H1 (cell line): ENCODE data around the gene CA10. TPM values are rescaled to one million over a fixed set of nuclear protein-coding genes. Genes with fewer than 3 reads are reported as not detected.

ENCODE experiments used
- HDAC2 ChIP-seq, 2 experiments: fragments of 300-600 bp in 1 of 2; sonication (generic) in 1 of 2; IDR thresholded peaks; 2 replicates each; pipeline ENCODE4 v1.6.1; 2011 to 2012; ENCODE audit warnings: low read depth in 2 of 2, low read length in 2 of 2, mild to moderate bottlenecking in 2 of 2, moderate library complexity in 2 of 2, borderline replicate concordance in 1 of 2, inconsistent platforms in 1 of 2
- RFX5 ChIP-seq: IDR thresholded peaks from 2 replicates; pipeline ENCODE4 v1.6.1; 2011; ENCODE audit warnings: low read depth, low read length, improper control_type of control experiment, borderline replicate concordance
- SIRT6 ChIP-seq: IDR thresholded peaks from one replicate; pipeline ENCODE4 v1.7.1; 2012; ENCODE audit warnings: low read length, inconsistent platforms
- SP2 ChIP-seq: IDR thresholded peaks from 2 replicates; pipeline ENCODE4 v1.6.1; 2012; ENCODE audit warnings: mild to moderate bottlenecking, low read length, inconsistent platforms
- SUZ12 ChIP-seq: fragments of 200-600 bp; sonication (generic); IDR thresholded peaks from 2 replicates; pipeline ENCODE4 v1.6.1; 2012; ENCODE audit warnings: mild to moderate bottlenecking, inconsistent platforms, low read length, moderate library complexity, mixed read lengths
- polyA plus RNA-seq, 7 experiments: library from polyadenylated mRNA; depleted of rRNA in 3 of 7; stranded (reverse) in 5 of 7; unstranded in 2 of 7; fragments of >200 nt in 5 of 7; fragments of 200-250 nt in 2 of 7; gene quantifications; 1 replicate in 5 of 7; 2 replicates in 1 of 7; 4 replicates in 1 of 7; pipeline versions ENCODE4 v1.2.1 to v1.2.3, GENCODE V29; 2011 to 2013; ENCODE audit warnings: missing spikeins in 2 of 7, mixed read lengths in 2 of 7
- total RNA-seq: library from RNA; stranded (reverse); fragmentation: NEBNext Ultra II Directional; extraction: Animal tissue kit (Norgen Biotek cat#: 25700); gene quantifications from 2 replicates; pipeline ENCODE4 v1.2.1, GENCODE V29; 2021

Gene CA10
- total and polyA plus RNA-seq, 2 of the 8 experiments (the other 6 are each of a cell fraction or from before 2014, with no cell fraction given) = 0.60 to 0.63 TPM

DNA sequence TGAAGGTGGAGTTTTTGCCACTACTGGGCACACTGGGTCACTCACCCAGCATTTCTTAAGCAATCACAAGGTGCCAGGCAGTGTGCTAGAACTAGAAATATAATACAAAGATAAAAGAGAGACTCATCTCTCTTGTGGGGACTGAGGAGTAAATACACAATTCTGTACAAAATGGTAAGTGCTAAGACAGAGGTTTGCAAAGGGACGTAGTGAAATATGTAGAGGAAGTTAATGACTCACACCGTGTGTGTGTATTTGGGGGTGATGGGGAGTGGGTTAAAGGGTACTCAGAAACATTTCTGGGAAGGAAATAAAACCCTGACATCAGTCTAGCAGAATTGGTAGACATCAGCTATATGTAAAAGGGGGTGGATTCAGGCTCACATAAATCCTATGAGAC, 389.3 kb downstream of the CA10 start (continued):
- TF ChIP-seq RFX5 (no peak), SUZ12 (no peak), SIRT6 (no peak), SP2 (no peak), HDAC2 (IDR thresholded peaks at IDR 0.05; ENCODE audit: borderline replicate concordance in 1 of 2, low read depth in 2 of 2, low read length in 2 of 2) (no peak)
